Measurements from ENCODE around the gene ELL2. TPM values are rescaled to one million over a fixed set of nuclear protein-coding genes. Genes with fewer than 3 reads are reported as not detected.

ELL2 gene
- total and polyA plus RNA-seq, 2 of the 13 experiments (the other 11 are each of a cell fraction or from before 2014, with no cell fraction given), result 78.9 to 97.1 TPM

DNA sequence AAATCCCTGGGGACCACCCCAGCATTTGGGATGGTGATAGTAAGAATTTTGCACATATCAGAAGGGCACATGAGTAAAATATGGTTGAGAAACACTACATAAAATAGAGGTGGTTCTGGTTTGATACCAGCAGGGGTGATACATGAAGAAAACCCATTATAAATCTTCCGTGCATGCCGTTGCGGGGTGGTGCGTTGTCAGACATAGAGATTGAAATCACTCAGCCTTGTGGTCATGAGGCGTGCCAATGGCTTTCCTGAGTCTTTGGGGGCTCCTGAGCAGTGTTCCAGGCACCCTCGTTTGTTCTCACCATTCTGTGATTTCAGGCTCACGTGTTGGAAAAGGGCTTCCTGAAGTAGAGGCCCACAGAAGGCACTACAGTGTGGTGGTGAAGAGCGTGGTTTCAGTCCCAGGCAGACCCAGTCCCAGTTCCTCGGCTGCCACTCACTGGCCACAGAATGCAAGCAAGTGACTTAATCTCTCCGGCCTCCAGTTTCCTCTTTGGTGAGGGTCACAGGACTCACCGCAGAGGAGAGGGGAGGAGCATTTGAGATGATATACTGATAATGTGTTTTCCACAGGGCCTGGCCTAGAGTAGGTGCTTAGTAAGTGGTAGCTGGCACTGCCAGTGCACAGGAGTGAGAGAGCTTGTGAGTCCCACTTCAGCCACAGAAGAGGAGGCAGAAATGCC, 118.7 kb downstream of the ELL2 start (continued):
- TF ChIP-seq, protein P1, sequence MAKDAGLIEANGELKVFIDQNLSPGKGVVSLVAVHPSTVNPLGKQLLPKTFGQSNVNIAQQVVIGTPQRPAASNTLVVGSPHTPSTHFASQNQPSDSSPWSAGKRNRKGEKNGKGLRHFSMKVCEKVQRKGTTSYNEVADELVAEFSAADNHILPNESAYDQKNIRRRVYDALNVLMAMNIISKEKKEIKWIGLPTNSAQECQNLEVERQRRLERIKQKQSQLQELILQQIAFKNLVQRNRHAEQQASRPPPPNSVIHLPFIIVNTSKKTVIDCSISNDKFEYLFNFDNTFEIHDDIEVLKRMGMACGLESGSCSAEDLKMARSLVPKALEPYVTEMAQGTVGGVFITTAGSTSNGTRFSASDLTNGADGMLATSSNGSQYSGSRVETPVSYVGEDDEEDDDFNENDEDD (CRISPR knock-in tag; IDR thresholded peaks at IDR 0.05; ENCODE audit: borderline replicate concordance), result peak; percentile 33; the same call in 1 of the 2 replicates
- no peak for TF ChIP-seq HNRNPH1 (optimal IDR thresholded peaks at IDR 0.05; ENCODE audit: low read depth, low read length)
- TF ChIP-seq KDM1A (CRISPR knock-in tag; IDR thresholded peaks at IDR 0.05), result no peak
- TF ChIP-seq MYC (CRISPR knock-in tag; IDR thresholded peaks at IDR 0.05; ENCODE audit: borderline replicate concordance), result peak; percentile 55; the same call in 1 of the 2 replicates
- TF ChIP-seq TEAD2 (CRISPR knock-in tag; IDR thresholded peaks at IDR 0.05), result no peak
- 0 out of 2 replicates have a peak, but pooled peaks have one; percentile 25 for TF ChIP-seq HOXA5 (CRISPR knock-in tag; IDR thresholded peaks at IDR 0.05)
- TF ChIP-seq, protein P2, sequence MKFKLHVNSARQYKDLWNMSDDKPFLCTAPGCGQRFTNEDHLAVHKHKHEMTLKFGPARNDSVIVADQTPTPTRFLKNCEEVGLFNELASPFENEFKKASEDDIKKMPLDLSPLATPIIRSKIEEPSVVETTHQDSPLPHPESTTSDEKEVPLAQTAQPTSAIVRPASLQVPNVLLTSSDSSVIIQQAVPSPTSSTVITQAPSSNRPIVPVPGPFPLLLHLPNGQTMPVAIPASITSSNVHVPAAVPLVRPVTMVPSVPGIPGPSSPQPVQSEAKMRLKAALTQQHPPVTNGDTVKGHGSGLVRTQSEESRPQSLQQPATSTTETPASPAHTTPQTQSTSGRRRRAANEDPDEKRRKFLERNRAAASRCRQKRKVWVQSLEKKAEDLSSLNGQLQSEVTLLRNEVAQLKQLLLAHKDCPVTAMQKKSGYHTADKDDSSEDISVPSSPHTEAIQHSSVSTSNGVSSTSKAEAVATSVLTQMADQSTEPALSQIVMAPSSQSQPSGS (CRISPR knock-in tag; IDR thresholded peaks at IDR 0.05), result no peak
- TF ChIP-seq XRCC5 (optimal IDR thresholded peaks at IDR 0.05; ENCODE audit: low read length), result peak; percentile 63
- TF ChIP-seq, protein P3, sequence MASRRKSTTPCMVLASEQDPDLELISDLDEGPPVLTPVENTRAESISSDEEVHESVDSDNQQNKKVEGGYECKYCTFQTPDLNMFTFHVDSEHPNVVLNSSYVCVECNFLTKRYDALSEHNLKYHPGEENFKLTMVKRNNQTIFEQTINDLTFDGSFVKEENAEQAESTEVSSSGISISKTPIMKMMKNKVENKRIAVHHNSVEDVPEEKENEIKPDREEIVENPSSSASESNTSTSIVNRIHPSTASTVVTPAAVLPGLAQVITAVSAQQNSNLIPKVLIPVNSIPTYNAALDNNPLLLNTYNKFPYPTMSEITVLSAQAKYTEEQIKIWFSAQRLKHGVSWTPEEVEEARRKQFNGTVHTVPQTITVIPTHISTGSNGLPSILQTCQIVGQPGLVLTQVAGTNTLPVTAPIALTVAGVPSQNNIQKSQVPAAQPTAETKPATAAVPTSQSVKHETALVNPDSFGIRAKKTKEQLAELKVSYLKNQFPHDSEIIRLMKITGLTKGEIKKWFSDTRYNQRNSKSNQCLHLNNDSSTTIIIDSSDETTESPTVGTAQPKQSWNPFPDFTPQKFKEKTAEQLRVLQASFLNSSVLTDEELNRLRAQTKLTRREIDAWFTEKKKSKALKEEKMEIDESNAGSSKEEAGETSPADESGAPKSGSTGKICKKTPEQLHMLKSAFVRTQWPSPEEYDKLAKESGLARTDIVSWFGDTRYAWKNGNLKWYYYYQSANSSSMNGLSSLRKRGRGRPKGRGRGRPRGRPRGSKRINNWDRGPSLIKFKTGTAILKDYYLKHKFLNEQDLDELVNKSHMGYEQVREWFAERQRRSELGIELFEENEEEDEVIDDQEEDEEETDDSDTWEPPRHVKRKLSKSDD (CRISPR knock-in tag; IDR thresholded peaks at IDR 0.05; ENCODE audit: low read depth), result no peak
- TF ChIP-seq SATB2 (CRISPR knock-in tag; IDR thresholded peaks at IDR 0.05), result no peak
- TF ChIP-seq KDM5A (IDR thresholded peaks at IDR 0.05; ENCODE audit: borderline replicate concordance, low read length), result no peak
- TF ChIP-seq, protein P4, sequence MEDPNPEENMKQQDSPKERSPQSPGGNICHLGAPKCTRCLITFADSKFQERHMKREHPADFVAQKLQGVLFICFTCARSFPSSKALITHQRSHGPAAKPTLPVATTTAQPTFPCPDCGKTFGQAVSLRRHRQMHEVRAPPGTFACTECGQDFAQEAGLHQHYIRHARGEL (CRISPR knock-in tag; IDR thresholded peaks at IDR 0.05), result no peak
- peak; percentile 73; the same call in 1 of the 2 replicates for TF ChIP-seq ZNF644 (CRISPR knock-in tag; IDR thresholded peaks at IDR 0.05; ENCODE audit: low read depth)
- TF ChIP-seq ZNF572 (CRISPR knock-in tag; IDR thresholded peaks at IDR 0.05), result no peak
- no peak for TF ChIP-seq PRPF4 (IDR thresholded peaks at IDR 0.05; ENCODE audit: low read depth, low read length, poor library complexity, severe bottlenecking)
- no peak; the same call in 1 of the 2 replicates for TF ChIP-seq NR2F2 (IDR thresholded peaks at IDR 0.05; ENCODE audit: borderline replicate concordance, low read depth)
- peak; percentile 48; the same call in 1 of the 2 replicates for TF ChIP-seq ZSCAN31 (CRISPR knock-in tag; IDR thresholded peaks at IDR 0.05; ENCODE audit: low read depth)
- no peak for TF ChIP-seq FOSL1 (CRISPR knock-in tag; IDR thresholded peaks at IDR 0.05; ENCODE audit: borderline replicate concordance)
- TF ChIP-seq, protein P5, sequence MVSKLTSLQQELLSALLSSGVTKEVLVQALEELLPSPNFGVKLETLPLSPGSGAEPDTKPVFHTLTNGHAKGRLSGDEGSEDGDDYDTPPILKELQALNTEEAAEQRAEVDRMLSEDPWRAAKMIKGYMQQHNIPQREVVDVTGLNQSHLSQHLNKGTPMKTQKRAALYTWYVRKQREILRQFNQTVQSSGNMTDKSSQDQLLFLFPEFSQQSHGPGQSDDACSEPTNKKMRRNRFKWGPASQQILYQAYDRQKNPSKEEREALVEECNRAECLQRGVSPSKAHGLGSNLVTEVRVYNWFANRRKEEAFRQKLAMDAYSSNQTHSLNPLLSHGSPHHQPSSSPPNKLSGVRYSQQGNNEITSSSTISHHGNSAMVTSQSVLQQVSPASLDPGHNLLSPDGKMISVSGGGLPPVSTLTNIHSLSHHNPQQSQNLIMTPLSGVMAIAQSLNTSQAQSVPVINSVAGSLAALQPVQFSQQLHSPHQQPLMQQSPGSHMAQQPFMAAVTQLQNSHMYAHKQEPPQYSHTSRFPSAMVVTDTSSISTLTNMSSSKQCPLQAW (CRISPR knock-in tag; IDR thresholded peaks at IDR 0.05), result peak; percentile 39; the same call in 1 of the 2 replicates
- no peak for TF ChIP-seq HCFC1 (IDR thresholded peaks at IDR 0.05; ENCODE audit: low read depth, low read length)

Measured in HepG2 (cell line).